ENCODE data around the gene ATF7.
"Not testable (repeated sequence)": the region's sequence is repeated elsewhere in the genome, so short reads cannot be mapped to it uniquely, and the experiment has no call there.

ATF7 gene

DNA sequence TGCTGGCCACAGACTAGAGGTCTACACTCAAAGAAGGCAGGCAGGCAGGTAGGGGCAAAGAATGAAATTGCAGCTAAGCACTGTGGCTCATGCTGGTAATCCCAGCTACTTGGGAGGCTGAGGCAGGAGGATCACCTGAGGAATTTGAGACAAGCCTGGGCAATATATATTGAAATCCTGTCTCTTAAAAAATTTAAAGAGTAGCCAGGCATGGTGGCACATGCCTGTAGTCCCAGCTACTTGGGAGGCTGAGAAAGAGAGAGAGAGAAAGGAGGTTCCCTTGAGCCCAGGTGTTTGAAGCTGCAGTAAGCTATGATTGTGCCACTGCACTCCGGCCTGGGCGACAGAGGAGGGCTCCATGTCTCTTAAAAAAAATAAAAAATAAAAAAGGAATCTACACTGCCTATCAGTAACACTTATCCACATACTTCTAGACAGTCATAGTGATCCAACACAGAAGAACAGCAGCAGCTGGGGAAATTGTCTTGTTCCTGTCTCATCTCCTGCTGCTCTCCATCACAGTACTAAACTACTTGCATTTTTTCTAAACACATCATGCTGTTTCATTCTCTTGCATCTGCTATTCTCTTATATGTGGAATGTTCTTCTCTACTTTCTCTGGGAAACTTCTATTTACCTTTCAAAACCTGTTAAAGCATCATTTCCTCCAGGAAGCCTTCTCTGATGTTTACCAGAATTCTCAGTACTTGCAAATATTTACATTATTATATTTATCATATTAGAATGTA, 57.2 kb downstream of the ATF7 start:
- ATAC-seq = peak; percentile 88
- TF ChIP-seq ZFP3 (CRISPR knock-in tag; IDR thresholded peaks at IDR 0.05) (peak; percentile 96), GLIS3 (CRISPR knock-in tag; IDR thresholded peaks at IDR 0.05) (no peak), ISL1 (CRISPR knock-in tag; IDR thresholded peaks at IDR 0.05) (peak; percentile 26), OSR1 (CRISPR knock-in tag; IDR thresholded peaks at IDR 0.05) (no peak)

- TF ChIP-seq, protein P1, sequence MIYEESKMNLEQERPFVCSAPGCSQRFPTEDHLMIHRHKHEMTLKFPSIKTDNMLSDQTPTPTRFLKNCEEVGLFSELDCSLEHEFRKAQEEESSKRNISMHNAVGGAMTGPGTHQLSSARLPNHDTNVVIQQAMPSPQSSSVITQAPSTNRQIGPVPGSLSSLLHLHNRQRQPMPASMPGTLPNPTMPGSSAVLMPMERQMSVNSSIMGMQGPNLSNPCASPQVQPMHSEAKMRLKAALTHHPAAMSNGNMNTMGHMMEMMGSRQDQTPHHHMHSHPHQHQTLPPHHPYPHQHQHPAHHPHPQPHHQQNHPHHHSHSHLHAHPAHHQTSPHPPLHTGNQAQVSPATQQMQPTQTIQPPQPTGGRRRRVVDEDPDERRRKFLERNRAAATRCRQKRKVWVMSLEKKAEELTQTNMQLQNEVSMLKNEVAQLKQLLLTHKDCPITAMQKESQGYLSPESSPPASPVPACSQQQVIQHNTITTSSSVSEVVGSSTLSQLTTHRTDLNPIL (CRISPR knock-in tag; IDR thresholded peaks at IDR 0.05; ENCODE audit: low read depth) = no peak
- TF ChIP-seq, protein P2, sequence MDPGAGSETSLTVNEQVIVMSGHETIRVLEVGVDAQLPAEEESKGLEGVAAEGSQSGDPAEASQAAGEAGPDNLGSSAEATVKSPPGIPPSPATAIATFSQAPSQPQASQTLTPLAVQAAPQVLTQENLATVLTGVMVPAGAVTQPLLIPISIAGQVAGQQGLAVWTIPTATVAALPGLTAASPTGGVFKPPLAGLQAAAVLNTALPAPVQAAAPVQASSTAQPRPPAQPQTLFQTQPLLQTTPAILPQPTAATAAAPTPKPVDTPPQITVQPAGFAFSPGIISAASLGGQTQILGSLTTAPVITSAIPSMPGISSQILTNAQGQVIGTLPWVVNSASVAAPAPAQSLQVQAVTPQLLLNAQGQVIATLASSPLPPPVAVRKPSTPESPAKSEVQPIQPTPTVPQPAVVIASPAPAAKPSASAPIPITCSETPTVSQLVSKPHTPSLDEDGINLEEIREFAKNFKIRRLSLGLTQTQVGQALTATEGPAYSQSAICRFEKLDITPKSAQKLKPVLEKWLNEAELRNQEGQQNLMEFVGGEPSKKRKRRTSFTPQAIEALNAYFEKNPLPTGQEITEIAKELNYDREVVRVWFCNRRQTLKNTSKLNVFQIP (CRISPR knock-in tag; IDR thresholded peaks at IDR 0.05; ENCODE audit: borderline replicate concordance, low read depth) = no peak
- peak; percentile 46 for TF ChIP-seq ISL1 (CRISPR knock-in tag; IDR thresholded peaks at IDR 0.05)
- no peak for ATAC-seq
These were observed 58.0 kb downstream of the ATF7 start for GRCh38 chr12:53567961-53568808.

- ATAC-seq = not testable (repeated sequence)
These were observed 60.8 kb downstream of the ATF7 start for GRCh38 chr12:53565376-53565775.

DNA sequence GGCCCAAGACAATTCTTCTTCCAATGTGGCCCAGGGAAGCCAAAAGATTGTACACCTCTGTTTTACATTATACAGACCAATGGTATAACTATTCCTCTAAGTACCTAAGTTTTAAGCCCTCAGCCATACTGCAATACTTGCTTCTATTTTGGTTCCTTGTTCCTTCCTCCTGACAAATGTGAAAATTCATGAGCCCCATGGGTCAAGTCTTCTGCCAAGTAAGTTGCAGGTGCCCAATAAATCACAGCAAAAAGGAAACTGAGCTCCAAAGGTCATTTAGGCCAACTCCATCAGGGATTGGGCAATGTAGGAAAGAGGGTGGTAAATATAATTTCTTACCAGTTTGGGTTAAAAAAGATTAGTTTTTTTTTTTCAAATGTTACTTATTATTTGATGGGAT, 61.2 kb downstream of the ATF7 start:
- no peak for ATAC-seq
- TF ChIP-seq PPARA (CRISPR knock-in tag; IDR thresholded peaks at IDR 0.05; ENCODE audit: borderline replicate concordance) (no peak), ZFP3 (CRISPR knock-in tag; IDR thresholded peaks at IDR 0.05) (no peak), ESRRG (CRISPR knock-in tag; IDR thresholded peaks at IDR 0.05) (no peak), ZNF565 (CRISPR knock-in tag; conservative IDR thresholded peaks at IDR 0.05; ENCODE audit: low read depth) (no peak), TOX (CRISPR knock-in tag; IDR thresholded peaks at IDR 0.05; ENCODE audit: borderline replicate concordance) (no peak), RARB (CRISPR knock-in tag; IDR thresholded peaks at IDR 0.05) (no peak), CSDC2 (CRISPR knock-in tag; IDR thresholded peaks at IDR 0.05) (no peak), ARNTL (CRISPR knock-in tag; IDR thresholded peaks at IDR 0.05; ENCODE audit: borderline replicate concordance, low read depth) (no peak), ISL1 (CRISPR knock-in tag; IDR thresholded peaks at IDR 0.05) (no peak), ZNF8 (CRISPR knock-in tag; IDR thresholded peaks at IDR 0.05) (no peak), GLIS3 (CRISPR knock-in tag; IDR thresholded peaks at IDR 0.05) (no peak), TCF4 (CRISPR knock-in tag; IDR thresholded peaks at IDR 0.05; ENCODE audit: borderline replicate concordance) (no peak), ZNF70 (CRISPR knock-in tag; IDR thresholded peaks at IDR 0.05) (no peak), SNAI2 (CRISPR knock-in tag; IDR thresholded peaks at IDR 0.05) (no peak), CSRNP3 (CRISPR knock-in tag; IDR thresholded peaks at IDR 0.05) (no peak), BACH2 (CRISPR knock-in tag; IDR thresholded peaks at IDR 0.05; ENCODE audit: borderline replicate concordance) (no peak), ZFP30 (CRISPR knock-in tag; IDR thresholded peaks at IDR 0.05) (no peak)
- TF ChIP-seq, protein P3, sequence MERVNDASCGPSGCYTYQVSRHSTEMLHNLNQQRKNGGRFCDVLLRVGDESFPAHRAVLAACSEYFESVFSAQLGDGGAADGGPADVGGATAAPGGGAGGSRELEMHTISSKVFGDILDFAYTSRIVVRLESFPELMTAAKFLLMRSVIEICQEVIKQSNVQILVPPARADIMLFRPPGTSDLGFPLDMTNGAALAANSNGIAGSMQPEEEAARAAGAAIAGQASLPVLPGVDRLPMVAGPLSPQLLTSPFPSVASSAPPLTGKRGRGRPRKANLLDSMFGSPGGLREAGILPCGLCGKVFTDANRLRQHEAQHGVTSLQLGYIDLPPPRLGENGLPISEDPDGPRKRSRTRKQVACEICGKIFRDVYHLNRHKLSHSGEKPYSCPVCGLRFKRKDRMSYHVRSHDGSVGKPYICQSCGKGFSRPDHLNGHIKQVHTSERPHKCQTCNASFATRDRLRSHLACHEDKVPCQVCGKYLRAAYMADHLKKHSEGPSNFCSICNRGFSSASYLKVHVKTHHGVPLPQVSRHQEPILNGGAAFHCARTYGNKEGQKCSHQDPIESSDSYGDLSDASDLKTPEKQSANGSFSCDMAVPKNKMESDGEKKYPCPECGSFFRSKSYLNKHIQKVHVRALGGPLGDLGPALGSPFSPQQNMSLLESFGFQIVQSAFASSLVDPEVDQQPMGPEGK (CRISPR knock-in tag; IDR thresholded peaks at IDR 0.05; ENCODE audit: borderline replicate concordance) = no peak
- TF ChIP-seq, protein P2 (CRISPR knock-in tag; IDR thresholded peaks at IDR 0.05; ENCODE audit: borderline replicate concordance, low read depth) = no peak
- TF ChIP-seq, protein P1 (CRISPR knock-in tag; IDR thresholded peaks at IDR 0.05; ENCODE audit: low read depth) = no peak
